ENCODE measurements around the gene PIK3R5. TPM values are rescaled to one million over a fixed set of nuclear protein-coding genes. Genes with fewer than 3 reads are reported as not detected.
"Not testable (repeated sequence)": the region's sequence is repeated elsewhere in the genome, so short reads cannot be mapped to it uniquely, and the experiment has no call there.

The PIK3R5 gene
- total RNA-seq, 2 donors from 2014 or later, result 3.2 to 10.4 TPM

GRCh38 chr17:8986295-8986694 is 20.8 kb upstream of the PIK3R5 start:
- intact Hi-C loops (cut with DNase I), result no loop called here
- TF ChIP-seq POLR2A (IDR thresholded peaks at IDR 0.05), result no peak
- no peak for TF ChIP-seq POLR2AphosphoS5 (IDR thresholded peaks at IDR 0.05)
- no peak for TF ChIP-seq CTCF (IDR thresholded peaks at IDR 0.05)
- Histone ChIP-seq H3K27me3 (replicated peaks; ENCODE audit: insufficient read depth) (no peaks in the 10 kb centered on the region), H3K9me3 (no peaks in the 10 kb centered on the region), H3K36me3 (no peaks in the 10 kb centered on the region), H3K4me1 (replicated peaks) (no peaks in the 10 kb centered on the region), H3K27ac (no peak overlapping the region), H3K4me3 (no peak overlapping the region)
- 75% methylated on average over 2 of the region's 2 CpGs for WGBS
- no peak for DNase-seq (ENCODE audit: low spot score)

GRCh38 chr17:8985054-8985701 is 19.7 kb upstream of the PIK3R5 start:
- intact Hi-C loops (cut with DNase I), result no loop called here
- no peak for TF ChIP-seq POLR2AphosphoS5 (IDR thresholded peaks at IDR 0.05)
- no peak for TF ChIP-seq POLR2A (IDR thresholded peaks at IDR 0.05)
- TF ChIP-seq CTCF (IDR thresholded peaks at IDR 0.05), result no peak
- no peak for DNase-seq (ENCODE audit: low spot score)
- Histone ChIP-seq H3K36me3 (no peaks in the 10 kb centered on the region), H3K4me3 (no peak overlapping the region), H3K27me3 (replicated peaks; ENCODE audit: insufficient read depth) (no peaks in the 10 kb centered on the region), H3K9me3 (no peaks in the 10 kb centered on the region), H3K27ac (no peak overlapping the region), H3K4me1 (replicated peaks) (no peaks in the 10 kb centered on the region)
- 74% methylated on average over 4 of the region's 4 CpGs for WGBS

GRCh38 chr17:8984225-8984624 is 18.7 kb upstream of the PIK3R5 start:
- H3K36me3 ChIP-seq; H3K27me3 ChIP-seq (replicated peaks; ENCODE audit: insufficient read depth); H3K4me3 ChIP-seq; intact Hi-C loops (cut with DNase I); H3K27ac ChIP-seq; H3K9me3 ChIP-seq; DNase-seq (ENCODE audit: low spot score); H3K4me1 ChIP-seq (replicated peaks): not testable (repeated sequence)
- 93% methylated on average over 5 of the region's 5 CpGs for WGBS

- no peak for DNase-seq (ENCODE audit: low spot score)
- 94% methylated on average over 2 of the region's 2 CpGs for WGBS
- H3K4me1 ChIP-seq (replicated peaks), result no peaks in the 10 kb centered on the region
- H3K4me3 ChIP-seq, result no peak overlapping the region
- H3K36me3 ChIP-seq, result no peaks in the 10 kb centered on the region
- no peaks in the 10 kb centered on the region for H3K9me3 ChIP-seq
- no peaks in the 10 kb centered on the region for H3K27me3 ChIP-seq (replicated peaks; ENCODE audit: insufficient read depth)
- TF ChIP-seq POLR2AphosphoS5 (IDR thresholded peaks at IDR 0.05) (no peak), POLR2A (IDR thresholded peaks at IDR 0.05) (no peak), CTCF (IDR thresholded peaks at IDR 0.05) (no peak)
- H3K27ac ChIP-seq, result no peak overlapping the region
- intact Hi-C loops (cut with DNase I), result no loop called here
Observed at GRCh38 chr17:8981443-8981842, 15.9 kb upstream of the PIK3R5 start.

- H3K4me1 ChIP-seq (replicated peaks), result no peaks in the 10 kb centered on the region
- intact Hi-C loops (cut with DNase I), result no loop called here
- no peaks in the 10 kb centered on the region for H3K9me3 ChIP-seq
- TF ChIP-seq POLR2A (IDR thresholded peaks at IDR 0.05), result no peak
- TF ChIP-seq CTCF (IDR thresholded peaks at IDR 0.05), result no peak
- no peak for TF ChIP-seq POLR2AphosphoS5 (IDR thresholded peaks at IDR 0.05)
- no peaks in the 10 kb centered on the region for H3K27me3 ChIP-seq (replicated peaks; ENCODE audit: insufficient read depth)
- H3K36me3 ChIP-seq, result no peaks in the 10 kb centered on the region
- H3K27ac ChIP-seq, result no peak overlapping the region
- no peak overlapping the region for H3K4me3 ChIP-seq
- DNase-seq (ENCODE audit: low spot score), result no peak
Observed at GRCh38 chr17:8979715-8980114, 14.2 kb upstream of the PIK3R5 start.

All from prostate gland (tissue), 2 donors.